Inflammatory macrophage treated with lipopolysaccharide for 1 hour (primary cell): ENCODE measurements around the gene BUD31.
"Not testable (repeated sequence)": the region's sequence is repeated elsewhere in the genome, so short reads cannot be mapped to it uniquely, and the experiment has no call there.

Source experiments
- DNase-seq, 2 donors: peaks; one replicate each; pipeline ENCODE4 v3.0.0-alpha.2; 2020 to 2022

Gene BUD31

DNA sequence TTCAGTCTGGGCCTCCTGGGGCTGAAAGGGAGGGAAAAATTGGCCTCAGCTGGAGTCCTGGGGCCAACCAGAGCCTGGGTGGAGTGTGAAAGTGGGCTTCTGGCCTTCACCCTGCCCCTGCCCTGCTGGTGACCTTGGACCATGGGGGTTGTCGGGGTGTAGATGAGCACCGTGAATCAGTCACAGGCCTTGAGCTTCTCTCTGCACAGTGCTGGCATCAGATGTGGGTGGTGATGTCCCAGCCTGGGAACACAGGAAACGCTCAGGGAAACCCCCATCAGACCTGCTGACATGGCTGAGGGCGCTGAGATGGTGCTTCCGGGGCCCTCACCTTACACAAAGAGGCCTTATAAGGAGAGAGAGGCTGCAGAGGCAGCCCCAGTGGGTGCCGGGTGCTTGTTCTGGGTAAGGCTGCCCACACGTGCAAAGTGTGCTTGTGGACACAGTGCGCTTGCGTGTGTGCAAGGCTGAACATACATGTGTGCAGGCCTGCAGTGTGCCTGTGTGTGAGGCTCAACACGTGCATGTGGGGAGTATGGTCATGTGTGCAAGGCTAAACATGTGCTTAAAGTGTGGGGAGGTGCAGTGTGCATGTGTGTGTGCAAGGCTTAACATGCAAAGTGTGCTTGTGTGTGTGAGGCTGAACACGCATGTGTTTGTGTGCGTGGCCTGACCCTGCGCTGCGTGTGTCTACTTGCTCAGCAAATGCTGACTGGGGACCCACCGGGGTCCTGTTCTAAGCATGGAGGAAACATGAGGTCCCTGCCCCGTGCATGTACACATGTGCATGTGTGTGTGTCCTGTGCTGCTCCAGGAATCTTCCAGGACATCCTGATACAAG is 27.7 kb upstream of the BUD31 start:
- peak; percentile 37 to 96 for DNase-seq

DNA sequence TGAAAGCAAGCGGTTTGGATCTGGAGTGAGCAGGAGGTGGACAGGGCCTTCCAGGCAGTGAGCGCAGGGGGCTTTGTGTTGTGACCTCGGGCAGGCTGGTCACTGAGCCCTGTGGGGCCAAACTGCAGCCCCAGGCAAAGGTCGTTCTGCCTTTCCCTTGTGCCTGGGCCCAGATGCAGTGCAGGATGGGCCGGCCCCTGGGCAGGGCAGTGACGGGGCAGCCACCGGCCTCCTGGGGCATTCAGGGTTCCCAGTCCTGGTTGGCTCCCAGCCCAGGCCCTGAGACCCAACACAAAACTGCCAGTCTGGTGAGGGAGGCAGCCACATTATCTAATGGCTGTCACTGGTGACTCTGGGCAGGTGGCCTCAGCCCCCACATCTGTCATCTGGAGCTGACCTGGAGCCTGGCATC is 27.1 kb upstream of the BUD31 start:
- DNase-seq = no peak

DNA sequence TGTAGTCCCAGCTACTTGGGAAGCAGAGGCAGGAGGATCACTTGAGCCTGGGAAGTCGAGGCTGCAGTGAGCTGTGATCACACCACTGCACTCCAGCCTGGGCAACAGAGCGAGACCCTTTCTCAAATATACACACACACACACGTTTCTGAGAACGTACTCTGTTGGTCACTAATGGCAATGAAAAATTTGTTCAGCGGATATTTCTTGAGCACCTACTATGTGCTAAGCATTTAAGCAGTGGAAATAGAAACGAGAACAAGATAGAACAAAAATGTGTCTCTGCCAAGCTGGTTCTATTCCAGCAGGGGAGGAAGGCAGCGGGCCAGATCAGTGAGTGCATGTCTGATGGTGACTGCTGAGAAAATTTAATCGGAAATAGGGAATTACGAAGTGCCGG is 25.6 kb upstream of the BUD31 start:
- DNase-seq = no peak

DNA sequence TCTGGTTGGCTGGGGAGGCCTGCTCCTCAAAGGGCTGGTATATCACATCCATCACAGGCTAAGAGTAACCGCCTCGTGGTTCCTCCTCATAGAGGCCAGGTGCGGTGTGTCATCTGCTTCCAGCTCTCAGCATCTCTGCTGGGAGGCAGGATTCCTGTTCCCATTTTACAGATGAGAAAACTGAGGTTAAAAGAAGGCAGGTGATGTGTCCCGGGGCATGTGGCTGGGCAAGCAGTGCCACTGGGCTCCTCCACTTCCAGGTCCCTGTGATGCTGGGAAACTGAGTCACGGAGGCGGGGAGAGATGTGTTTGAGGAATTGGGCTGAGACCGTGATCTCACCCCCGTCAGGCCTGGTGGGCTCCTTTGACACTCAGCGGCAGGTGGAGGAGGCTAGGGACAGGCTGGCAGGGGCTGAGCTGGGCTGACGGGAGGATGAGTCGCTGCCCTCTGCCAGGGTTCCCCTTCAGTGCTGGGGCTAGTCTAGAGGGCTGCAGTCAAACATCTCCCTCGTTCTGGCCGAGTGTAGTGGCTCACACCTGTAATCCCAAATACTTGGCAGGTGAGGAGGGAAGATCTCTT is 24.9 kb upstream of the BUD31 start:
- no peak for DNase-seq

DNA sequence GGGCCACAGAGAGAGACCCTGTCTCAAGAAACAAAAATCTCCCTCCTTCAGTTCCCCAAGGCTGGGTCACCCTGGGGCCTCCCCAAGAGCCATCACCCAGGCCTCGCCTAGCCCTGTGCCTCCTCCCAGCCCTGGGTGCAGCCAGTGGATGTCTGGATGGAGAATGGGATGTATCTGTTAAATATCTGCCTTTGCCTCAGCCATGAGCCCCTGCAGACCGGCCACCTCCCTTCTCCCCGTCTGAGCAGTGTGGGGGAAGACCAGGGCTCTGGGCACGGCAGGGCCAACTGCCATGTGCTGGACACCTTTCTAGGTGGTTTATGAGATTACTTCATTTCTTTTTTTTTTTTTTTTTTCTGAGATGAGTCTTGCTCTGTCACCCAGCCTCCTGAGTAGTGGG is 24.2 kb upstream of the BUD31 start:
- no peak for DNase-seq

DNA sequence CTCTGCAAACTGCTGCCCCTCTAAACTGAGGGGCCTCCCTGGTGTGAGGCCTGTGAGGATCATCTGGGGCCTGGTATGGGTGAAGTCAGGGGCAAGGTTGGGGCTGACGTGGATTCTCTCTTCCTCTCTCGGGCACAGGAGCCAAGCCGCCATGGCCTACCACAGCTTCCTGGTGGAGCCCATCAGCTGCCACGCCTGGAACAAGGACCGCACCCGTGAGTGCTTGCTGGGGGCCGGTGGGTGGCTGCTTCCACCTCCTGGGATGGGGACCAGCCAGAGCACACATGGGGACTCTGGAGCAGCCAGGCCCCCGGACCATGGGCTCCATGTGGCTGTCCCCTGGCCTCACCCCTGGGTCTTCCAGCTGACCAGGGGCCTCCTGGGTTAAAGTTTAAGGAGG is 23.2 kb upstream of the BUD31 start:
- no peak for DNase-seq

DNA sequence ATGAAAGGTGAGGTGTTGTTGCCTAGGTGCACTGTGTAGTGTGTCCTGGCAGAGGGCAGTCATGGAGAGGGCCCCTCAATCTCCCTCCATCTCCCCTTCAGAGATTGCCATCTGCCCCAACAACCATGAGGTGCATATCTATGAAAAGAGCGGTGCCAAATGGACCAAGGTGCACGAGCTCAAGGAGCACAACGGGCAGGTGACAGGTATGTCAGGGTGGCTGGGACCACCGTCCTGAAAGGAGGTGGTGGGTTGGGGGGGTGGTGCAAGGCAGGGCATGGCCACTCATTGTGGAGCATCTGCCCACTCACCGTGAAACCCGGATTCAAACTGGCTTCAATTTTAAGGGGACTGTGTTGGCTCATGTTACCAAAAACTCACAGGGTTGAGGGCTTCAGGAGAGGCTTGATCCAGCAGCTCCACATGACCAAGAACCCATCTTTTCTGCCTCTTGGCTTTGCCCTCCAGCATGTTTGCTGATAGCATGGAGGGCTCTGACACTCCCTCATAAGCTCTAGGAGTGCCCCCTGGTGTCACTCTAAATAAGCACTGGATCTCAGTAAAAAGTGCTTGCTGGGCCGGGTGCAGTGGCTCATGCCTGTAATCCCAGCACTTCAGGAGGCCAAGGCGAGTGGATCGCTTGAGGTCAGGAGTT is 22.1 kb upstream of the BUD31 start:
- DNase-seq = peak; percentile 48 to 60

DNA sequence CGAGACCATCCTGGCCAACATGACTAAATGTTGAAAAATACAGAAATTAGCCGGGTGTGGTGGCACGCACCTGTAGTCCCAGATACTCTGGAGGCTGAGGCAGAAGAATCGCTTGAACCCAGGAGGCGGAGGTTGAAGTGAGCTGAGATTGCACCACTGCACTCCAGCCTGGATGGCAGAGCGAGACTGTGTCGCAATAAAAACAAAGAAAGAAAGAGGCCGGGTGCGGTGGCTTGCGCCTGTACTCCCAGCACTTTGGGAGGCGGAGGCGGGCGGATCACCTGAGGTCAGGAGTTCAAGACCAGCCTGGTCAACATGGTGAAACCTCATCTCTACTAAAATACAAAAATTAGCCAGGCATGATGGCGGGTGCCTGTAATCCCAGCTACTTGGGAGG is 21.5 kb upstream of the BUD31 start:
- not testable (repeated sequence) for DNase-seq

DNA sequence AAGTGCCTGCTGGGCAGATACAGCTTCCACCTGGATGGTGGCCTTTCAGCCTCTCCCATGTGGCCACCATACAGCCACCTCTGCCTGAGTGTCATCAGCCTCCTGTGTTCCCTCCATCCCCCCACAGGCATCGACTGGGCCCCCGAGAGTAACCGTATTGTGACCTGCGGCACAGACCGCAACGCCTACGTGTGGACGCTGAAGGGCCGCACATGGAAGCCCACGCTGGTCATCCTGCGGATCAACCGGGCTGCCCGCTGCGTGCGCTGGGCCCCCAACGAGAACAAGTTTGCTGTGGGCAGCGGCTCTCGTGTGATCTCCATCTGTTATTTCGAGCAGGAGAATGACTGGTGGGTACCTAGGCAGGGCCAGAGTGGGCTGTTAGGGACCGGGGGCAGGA is 20.9 kb upstream of the BUD31 start:
- DNase-seq = no peak

DNA sequence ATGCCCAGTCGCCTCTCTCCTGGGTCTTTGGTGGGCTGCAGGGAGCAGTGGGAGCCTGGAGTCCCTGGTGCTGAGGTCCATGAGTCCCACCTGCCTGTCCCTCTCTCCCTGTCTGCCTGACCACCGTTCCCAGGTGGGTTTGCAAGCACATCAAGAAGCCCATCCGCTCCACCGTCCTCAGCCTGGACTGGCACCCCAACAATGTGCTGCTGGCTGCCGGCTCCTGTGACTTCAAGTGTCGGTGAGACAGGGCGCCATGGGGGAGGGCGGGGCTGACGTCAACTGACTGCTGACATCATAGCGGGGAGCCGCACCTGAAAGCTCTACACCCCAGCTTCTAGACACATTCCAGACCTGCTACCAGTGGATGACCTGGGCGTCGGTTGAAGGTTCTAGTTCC is 19.0 kb upstream of the BUD31 start:
- DNase-seq = no peak

DNA sequence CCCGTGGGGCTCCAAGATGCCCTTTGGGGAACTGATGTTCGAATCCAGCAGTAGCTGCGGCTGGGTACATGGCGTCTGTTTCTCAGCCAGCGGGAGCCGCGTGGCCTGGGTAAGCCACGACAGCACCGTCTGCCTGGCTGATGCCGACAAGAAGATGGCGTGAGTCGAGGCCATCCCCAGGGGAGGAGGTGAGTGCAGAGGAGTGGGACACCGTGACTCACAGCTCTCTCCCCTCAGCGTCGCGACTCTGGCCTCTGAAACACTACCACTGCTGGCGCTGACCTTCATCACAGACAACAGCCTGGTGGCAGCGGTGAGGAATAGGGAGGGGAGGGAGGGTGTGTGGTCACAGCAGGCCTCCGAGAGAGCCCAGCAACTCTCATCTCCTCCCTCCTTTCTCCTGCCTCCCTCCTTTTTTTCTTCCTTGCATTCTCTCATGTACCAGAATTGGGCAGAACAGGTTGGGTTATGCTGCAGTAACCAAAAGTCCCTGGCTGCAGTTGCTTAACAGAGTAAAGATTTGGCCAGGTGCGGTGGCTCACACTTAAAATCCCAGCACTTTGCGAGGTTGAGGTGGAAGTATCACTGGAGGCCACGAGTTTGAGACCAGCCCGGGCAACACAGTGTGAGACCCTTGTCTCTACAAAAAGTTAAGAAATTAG is 17.7 kb upstream of the BUD31 start:
- DNase-seq = no peak

DNA sequence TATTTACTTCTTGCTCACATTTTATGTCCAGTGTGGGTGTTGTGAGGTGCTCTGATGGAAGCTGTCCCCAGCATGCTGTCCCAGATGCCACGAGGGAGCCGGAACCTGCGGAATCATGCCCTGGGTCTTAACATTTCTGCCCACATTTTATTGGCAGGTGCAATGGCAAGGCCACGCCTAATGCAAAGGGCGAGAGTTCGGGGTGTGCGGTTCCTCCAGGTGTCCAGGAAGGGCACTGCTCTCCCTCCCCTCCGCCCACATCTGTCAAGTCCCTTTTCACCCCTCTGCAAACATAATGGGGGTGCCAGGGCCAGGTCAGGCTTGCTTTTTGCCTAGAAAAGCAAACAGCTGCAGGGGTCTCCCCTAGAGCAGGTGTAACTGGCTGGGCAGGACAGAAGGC is 16.7 kb upstream of the BUD31 start:
- DNase-seq = no peak

DNA sequence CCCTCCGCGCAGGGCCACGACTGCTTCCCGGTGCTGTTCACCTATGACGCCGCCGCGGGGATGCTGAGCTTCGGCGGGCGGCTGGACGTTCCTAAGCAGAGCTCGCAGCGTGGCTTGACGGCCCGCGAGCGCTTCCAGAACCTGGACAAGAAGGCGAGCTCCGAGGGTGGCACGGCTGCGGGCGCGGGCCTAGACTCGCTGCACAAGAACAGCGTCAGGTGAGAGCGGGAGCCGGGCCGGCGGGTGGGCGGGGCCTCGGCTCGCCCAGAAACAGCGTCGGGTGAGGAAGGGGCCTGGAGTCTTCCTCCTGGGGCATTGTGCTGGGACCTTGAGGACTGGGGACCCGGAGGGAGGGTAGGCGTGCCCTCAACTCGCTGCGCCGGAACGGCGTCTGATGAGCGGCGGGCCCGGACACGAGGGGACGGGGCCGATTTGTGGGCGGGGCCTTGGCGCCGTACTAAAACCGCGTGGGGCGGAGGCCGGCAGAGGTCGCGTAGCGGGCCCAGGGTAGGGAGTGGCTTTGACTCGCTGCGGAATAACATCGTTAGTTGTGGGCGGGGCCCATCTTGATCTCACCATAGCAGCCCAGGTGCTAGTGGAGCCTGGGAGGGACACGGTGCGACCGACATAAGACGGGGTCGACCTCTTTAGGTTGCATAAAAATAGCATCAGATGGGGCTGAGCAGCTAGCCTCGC is 16.0 kb upstream of the BUD31 start:
- peak in 1 of 2 donors; percentile 42 for DNase-seq

DNA sequence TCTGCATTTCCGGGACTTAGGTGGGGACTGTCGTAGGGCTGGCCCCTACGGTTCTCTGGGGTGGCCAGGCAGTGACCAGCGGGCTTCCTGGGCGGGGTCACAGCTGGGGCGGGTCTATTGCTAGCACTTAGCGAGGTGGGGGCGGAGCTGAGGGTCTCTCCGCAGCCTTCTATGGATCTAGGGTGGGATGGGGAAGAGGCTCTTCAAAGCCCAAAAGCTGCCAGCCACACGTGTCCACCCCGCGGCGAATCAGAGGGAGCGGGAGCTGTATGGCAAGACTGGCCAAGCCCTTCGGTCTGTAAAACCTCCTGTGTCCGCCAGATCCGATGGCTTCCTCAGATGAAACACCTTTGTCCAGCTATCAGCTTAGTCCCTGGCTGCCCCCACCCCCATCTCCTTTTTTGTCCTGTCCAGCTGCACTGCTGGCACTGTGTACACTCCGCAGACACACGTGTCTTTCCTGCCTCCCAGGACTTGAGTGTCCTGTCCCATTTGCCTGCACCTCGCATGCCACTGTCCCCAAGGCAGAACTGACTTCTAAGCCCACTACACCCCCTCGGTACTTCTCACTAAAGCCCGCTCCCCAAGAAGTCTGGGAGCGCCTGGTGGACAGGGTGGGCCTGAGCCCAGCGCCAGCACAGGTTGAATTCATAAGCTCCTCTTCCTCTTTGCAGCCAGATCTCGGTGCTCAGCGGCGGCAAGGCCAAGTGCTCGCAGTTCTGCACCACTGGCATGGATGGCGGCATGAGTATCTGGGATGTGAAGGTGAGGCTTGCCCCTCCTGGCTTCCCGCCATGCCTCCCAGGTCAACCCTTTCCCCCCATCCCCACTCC is 15.2 kb upstream of the BUD31 start:
- no peak for DNase-seq

DNA sequence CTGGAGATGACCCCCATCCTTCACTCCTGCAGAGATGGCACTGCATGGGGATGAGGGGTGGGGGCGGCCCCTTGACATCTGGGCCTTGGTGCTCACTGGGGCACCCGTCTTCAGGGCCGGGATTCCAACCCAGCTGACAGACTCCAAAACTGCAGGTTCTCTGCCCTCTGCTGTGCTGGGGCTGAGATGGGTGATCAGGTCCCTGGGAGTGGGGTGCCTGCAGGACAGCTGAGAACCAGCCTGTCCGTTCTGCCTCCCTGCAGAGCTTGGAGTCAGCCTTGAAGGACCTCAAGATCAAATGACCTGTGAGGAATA is 14.6 kb upstream of the BUD31 start:
- no peak for DNase-seq

DNA sequence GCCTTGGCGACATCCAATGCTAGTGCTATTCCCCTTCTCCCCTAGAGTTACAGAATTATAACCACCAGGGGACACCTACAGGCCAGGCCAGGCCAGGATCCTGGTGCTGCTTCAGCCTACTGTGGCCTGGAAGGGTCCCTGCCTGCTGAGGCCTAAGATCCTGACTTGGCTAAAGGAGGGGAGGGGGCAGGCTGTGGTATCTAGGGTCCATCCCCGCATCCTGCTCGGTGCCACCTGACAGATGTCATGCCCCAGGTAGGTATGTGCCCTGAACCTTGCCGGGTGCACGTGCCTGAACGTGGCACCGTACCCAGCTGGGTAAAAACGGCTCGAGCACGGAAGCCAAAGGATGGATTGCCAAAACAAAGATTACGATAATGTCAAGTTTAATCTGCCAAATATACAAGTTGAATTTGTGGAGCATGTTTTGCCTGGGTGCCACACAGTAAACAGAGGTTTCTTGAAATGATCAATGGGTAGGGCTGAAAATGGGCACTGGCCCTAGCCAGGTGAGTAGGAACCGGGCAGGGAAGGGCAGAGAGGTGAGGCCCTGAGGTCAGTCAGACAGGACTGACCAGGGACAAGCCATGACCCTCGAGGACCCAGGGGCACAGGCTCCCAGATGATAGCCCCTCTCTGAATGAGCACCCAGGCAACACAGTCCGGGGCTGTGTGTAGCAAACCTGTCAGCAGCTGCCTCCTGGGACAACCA is 13.0 kb upstream of the BUD31 start:
- no peak for DNase-seq

DNA sequence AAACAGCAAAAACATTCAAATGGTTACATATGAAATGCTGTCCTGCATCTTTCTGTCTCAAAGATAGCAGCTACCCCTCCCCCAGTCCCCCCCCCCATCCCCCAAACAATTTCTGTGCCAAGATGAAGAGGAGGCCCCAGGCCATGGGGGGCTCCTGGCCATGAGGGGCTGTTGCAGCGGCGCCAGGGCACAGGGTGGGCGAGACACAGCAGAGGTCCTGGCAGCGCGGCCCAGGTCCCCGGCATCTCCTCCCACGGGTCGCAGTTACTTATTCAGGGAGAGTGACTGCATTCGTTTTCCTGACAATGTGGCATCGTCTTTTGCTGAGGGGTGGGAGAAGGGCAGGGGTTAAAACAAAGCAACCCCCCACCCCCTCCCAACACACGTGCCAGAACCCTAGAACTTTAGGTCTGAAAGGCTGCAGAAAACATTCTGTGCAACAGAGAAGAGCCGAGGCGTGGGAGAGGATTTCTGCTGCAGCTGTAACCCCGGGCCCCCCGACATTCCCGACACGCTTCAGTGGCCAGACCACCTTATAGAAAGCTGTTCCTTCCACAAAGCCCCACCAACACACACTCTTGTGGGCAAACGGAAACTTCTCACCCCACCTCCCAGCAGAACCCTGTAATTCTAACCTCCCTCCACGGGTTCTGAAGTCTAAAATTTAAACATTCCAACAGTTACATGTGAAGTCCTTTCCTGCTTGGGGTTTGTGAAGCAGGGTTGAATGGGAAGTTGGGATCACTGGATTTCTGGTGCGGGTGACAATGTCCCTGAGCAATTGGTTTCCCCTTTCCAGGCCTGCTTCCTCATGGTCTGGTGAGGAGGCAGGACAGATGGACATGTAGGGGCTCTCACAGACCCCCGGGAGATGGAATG is 12.1 kb upstream of the BUD31 start:
- DNase-seq = no peak

DNA sequence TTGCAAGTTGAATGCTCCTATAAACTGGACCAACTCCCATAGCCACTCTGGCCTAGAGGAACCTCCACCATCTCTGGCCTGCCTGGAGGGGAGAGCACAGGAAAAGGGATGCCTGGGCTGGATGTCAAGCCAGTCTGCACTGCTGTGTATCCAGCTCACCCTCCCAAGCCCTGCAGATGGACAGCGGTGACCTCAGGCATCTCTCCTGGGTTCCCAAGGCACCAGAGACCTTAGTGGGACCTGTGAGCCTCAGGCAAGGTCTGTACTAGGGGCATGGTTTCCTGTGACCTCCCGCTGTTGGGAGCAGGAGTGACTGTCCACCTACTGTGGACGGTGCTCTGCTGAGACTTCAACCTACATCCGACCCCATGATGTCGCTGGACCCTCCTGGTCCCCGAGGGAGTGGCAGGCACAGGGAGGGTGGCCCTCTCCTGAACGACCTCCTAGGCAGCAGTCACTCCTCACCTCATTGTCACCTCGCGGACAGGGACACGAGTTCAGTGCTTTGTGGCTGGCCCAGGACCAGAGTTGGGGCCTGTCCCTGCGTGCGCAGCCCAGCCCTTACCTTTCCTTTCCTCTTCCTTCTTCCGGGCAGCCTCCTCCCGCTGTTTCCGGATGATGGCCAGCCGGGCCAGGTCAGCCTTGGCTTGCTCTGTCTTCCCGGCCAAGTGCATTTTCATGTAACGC is 11.3 kb upstream of the BUD31 start:
- no peak for DNase-seq

DNA sequence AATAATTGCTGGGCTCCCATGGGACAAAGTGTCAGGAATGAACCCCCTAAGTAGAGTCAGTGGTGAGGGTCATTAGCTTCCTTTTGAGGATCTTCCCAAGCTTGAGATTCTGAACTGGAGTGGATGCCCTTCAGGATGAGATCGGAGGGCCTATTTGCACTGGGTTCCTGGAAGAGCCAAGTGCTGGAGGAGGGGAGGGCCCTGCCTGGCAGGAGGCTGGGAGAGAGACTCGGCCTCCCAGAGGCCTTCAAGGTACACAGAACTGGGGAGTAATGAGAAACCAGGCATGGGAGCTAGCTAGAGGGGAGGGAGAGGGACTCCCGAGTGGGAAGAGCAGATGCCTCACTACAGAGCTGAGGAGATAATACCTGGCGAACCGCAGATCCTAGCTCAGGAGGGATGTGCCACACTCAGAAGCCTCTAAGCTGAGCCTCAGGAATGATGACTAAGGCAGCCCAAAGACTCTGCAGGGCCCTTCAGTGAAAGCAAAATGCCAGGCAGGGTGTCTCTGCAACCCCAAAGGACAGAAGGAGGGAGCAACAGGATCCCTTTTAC is 9.8 kb upstream of the BUD31 start:
- no peak for DNase-seq

DNA sequence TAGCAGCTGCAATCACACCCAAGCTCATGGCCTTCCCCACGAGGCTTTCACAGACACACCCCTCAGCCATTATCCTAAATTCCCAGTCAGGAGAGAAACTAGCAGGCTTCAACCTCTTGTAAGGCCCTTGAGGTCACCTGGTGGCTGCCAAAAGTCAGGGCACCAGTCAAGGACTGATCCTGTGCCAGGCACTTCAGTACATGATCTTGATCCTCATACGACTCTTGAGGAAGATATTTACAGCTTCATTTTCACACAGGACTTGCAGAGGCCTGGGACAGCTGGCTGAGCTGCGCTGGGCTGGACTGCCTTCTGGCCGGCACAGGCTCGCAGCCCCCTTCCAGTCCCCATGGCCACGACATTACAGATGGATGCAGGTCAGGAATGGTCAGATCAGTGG is 9.2 kb upstream of the BUD31 start:
- no peak for DNase-seq
